ENCODE data around the gene CCL11. TPM values are rescaled to one million over a fixed set of nuclear protein-coding genes. Genes with fewer than 3 reads are reported as not detected.

CCL11 gene
- total and polyA plus RNA-seq, 3 experiments from 2014 or later: not detected

- H3K27me3 Mint-ChIP-seq: peaks cover 5 to 47% of the 10 kb centered on the region in 2 donors
- DNase-seq: no peak
- H3K36me3 Mint-ChIP-seq: no peaks in the 10 kb centered on the region
- no peak overlapping the region for H3K27ac Mint-ChIP-seq
- H3K4me3 ChIP-seq (ENCODE audit: low read length): no peak overlapping the region
- peaks cover 4% of the 10 kb centered on the region for H3K27me3 ChIP-seq (ENCODE audit: insufficient read depth, low read length, poor library complexity, severe bottlenecking)
- ChIA-PET POLR2A (no interaction called here), CTCF (no interaction called here)
- H3K27ac ChIP-seq (ENCODE audit: low read depth, low read length): no peak overlapping the region
- no peak overlapping the region for H3K4me3 Mint-ChIP-seq
- no peaks in the 10 kb centered on the region for H3K9me3 ChIP-seq (ENCODE audit: low read length)
- no peaks in the 10 kb centered on the region for H3K4me1 Mint-ChIP-seq
- no peaks in the 10 kb centered on the region for H3K9me3 Mint-ChIP-seq
- H3K4me1 ChIP-seq (ENCODE audit: insufficient read depth, low read length): no peaks in the 10 kb centered on the region
- no peaks in the 10 kb centered on the region for H3K36me3 ChIP-seq (ENCODE audit: insufficient read depth, low read length)
Observed at GRCh38 chr17:34260861-34261260, 24.7 kb upstream of the CCL11 start.

GRCh38 chr17:34261568-34262337, 23.8 kb upstream of the CCL11 start:
- Histone ChIP-seq H3K4me1 (ENCODE audit: insufficient read depth, low read length) (no peaks in the 10 kb centered on the region), H3K36me3 (ENCODE audit: insufficient read depth, low read length) (no peaks in the 10 kb centered on the region), H3K27ac (ENCODE audit: low read depth, low read length) (no peak overlapping the region), H3K4me3 (ENCODE audit: low read length) (no peak overlapping the region), H3K9me3 (ENCODE audit: low read length) (no peaks in the 10 kb centered on the region), H3K27me3 (ENCODE audit: insufficient read depth, low read length, poor library complexity, severe bottlenecking) (peaks cover 4% of the 10 kb centered on the region)
- Mint-ChIP-seq H3K9me3 (no peaks in the 10 kb centered on the region), H3K36me3 (no peaks in the 10 kb centered on the region), H3K27ac (no peak overlapping the region), H3K27me3 (peaks cover 5 to 49% of the 10 kb centered on the region in 2 donors), H3K4me1 (no peaks in the 10 kb centered on the region), H3K4me3 (no peak overlapping the region)
- CTCF ChIA-PET: no interaction called here
- POLR2A ChIA-PET: no interaction called here
- no peak for DNase-seq

- Histone ChIP-seq H3K27me3 (ENCODE audit: insufficient read depth, low read length, poor library complexity, severe bottlenecking) (no peaks in the 10 kb centered on the region), H3K4me3 (ENCODE audit: low read length) (no peak overlapping the region), H3K9me3 (ENCODE audit: low read length) (no peaks in the 10 kb centered on the region), H3K4me1 (ENCODE audit: insufficient read depth, low read length) (no peaks in the 10 kb centered on the region), H3K27ac (ENCODE audit: low read depth, low read length) (no peak overlapping the region), H3K36me3 (ENCODE audit: insufficient read depth, low read length) (no peaks in the 10 kb centered on the region)
- ChIA-PET POLR2A (no interaction called here), CTCF (no interaction called here)
- no peaks in the 10 kb centered on the region for H3K36me3 Mint-ChIP-seq
- no peak overlapping the region for H3K27ac Mint-ChIP-seq
- no peak for DNase-seq
- no peaks in the 10 kb centered on the region for H3K4me1 Mint-ChIP-seq
- no peaks in the 10 kb centered on the region for H3K9me3 Mint-ChIP-seq
- peaks cover 9 to 52% of the 10 kb centered on the region in 2 donors for H3K27me3 Mint-ChIP-seq
- H3K4me3 Mint-ChIP-seq: no peak overlapping the region
Observed at GRCh38 chr17:34265711-34266110, 19.8 kb upstream of the CCL11 start.

GRCh38 chr17:34269969-34270368, 15.6 kb upstream of the CCL11 start, which contains the start of gene CCL7:
Gene CCL7 (plus strand): TSS chr17:34270221. CDS start chr17:34270291, 70 bp downstream.
- no peaks in the 10 kb centered on the region for H3K9me3 ChIP-seq (ENCODE audit: low read length)
- POLR2A ChIA-PET: no interaction called here

GRCh38 chr17:34275881-34276280, 9.7 kb upstream of the CCL11 start:
- Mint-ChIP-seq H3K27me3 (peaks cover 25 to 65% of the 10 kb centered on the region in 2 donors), H3K27ac (no peak overlapping the region), H3K9me3 (no peaks in the 10 kb centered on the region), H3K36me3 (no peaks in the 10 kb centered on the region), H3K4me3 (no peak overlapping the region), H3K4me1 (no peaks in the 10 kb centered on the region)
- Histone ChIP-seq H3K27me3 (ENCODE audit: insufficient read depth, low read length, poor library complexity, severe bottlenecking) (peaks cover 3% of the 10 kb centered on the region), H3K27ac (ENCODE audit: low read depth, low read length) (no peak overlapping the region), H3K4me1 (ENCODE audit: insufficient read depth, low read length) (no peaks in the 10 kb centered on the region), H3K36me3 (ENCODE audit: insufficient read depth, low read length) (no peaks in the 10 kb centered on the region), H3K9me3 (ENCODE audit: low read length) (no peaks in the 10 kb centered on the region), H3K4me3 (ENCODE audit: low read length) (no peak overlapping the region)
- ChIA-PET CTCF (no interaction called here), POLR2A (no interaction called here)
- no peak for DNase-seq

More at GRCh38 chr17:34269969-34270368, 15.6 kb upstream of the CCL11 start, which contains the start of gene CCL7:
- Histone ChIP-seq H3K27ac (ENCODE audit: low read depth, low read length) (no peak within 1 kb of the TSS), H3K4me3 (ENCODE audit: low read length) (no peak within 1 kb of the TSS), H3K4me1 (ENCODE audit: insufficient read depth, low read length) (no peaks in the 10 kb centered on the region), H3K36me3 (ENCODE audit: insufficient read depth, low read length) (no peaks in the 10 kb centered on the region), H3K27me3 (ENCODE audit: insufficient read depth, low read length, poor library complexity, severe bottlenecking) (peaks cover 3% of the 10 kb centered on the region)
- Mint-ChIP-seq H3K4me3 (no peak within 1 kb of the TSS), H3K27ac (no peak within 1 kb of the TSS), H3K9me3 (no peaks in the 10 kb centered on the region), H3K27me3 (peaks cover 23 to 80% of the 10 kb centered on the region in 2 donors), H3K4me1 (no peaks in the 10 kb centered on the region), H3K36me3 (no peaks in the 10 kb centered on the region)
- no peak for DNase-seq
- CTCF ChIA-PET: no interaction called here

GRCh38 chr17:34276826-34277225, 8.7 kb upstream of the CCL11 start:
- H3K36me3 ChIP-seq (ENCODE audit: insufficient read depth, low read length): no peaks in the 10 kb centered on the region
- Mint-ChIP-seq H3K9me3 (no peaks in the 10 kb centered on the region), H3K27me3 (peaks cover 17 to 64% of the 10 kb centered on the region in 2 donors), H3K27ac (no peak overlapping the region), H3K4me1 (no peaks in the 10 kb centered on the region), H3K4me3 (no peak overlapping the region), H3K36me3 (no peaks in the 10 kb centered on the region)
- H3K27ac ChIP-seq (ENCODE audit: low read depth, low read length): no peak overlapping the region
- ChIA-PET CTCF (no interaction called here), POLR2A (no interaction called here)
- no peak overlapping the region for H3K4me3 ChIP-seq (ENCODE audit: low read length)
- H3K27me3 ChIP-seq (ENCODE audit: insufficient read depth, low read length, poor library complexity, severe bottlenecking): peaks cover 3% of the 10 kb centered on the region
- no peak for DNase-seq
- no peaks in the 10 kb centered on the region for H3K4me1 ChIP-seq (ENCODE audit: insufficient read depth, low read length)
- no peaks in the 10 kb centered on the region for H3K9me3 ChIP-seq (ENCODE audit: low read length)

- no peaks in the 10 kb centered on the region for H3K9me3 Mint-ChIP-seq
- H3K27ac Mint-ChIP-seq: no peak overlapping the region
- DNase-seq: no peak
- no peaks in the 10 kb centered on the region for H3K36me3 Mint-ChIP-seq
- H3K4me1 Mint-ChIP-seq: no peaks in the 10 kb centered on the region
- ChIA-PET CTCF (no interaction called here), POLR2A (no interaction called here)
- H3K27me3 ChIP-seq (ENCODE audit: insufficient read depth, low read length, poor library complexity, severe bottlenecking): no peaks in the 10 kb centered on the region
- H3K4me3 ChIP-seq (ENCODE audit: low read length): no peak overlapping the region
- no peaks in the 10 kb centered on the region for H3K4me1 ChIP-seq (ENCODE audit: insufficient read depth, low read length)
- H3K27ac ChIP-seq (ENCODE audit: low read depth, low read length): no peak overlapping the region
- no peaks in the 10 kb centered on the region for H3K9me3 ChIP-seq (ENCODE audit: low read length)
- H3K27me3 Mint-ChIP-seq: peaks cover 19 to 35% of the 10 kb centered on the region in 2 donors
- no peak overlapping the region for H3K4me3 Mint-ChIP-seq
- no peaks in the 10 kb centered on the region for H3K36me3 ChIP-seq (ENCODE audit: insufficient read depth, low read length)
Observed at GRCh38 chr17:34283571-34283970, 2.0 kb upstream of the CCL11 start.

GRCh38 chr17:34287875-34288274, 2.3 kb downstream of the CCL11 start:
- no peak overlapping the region for H3K27ac Mint-ChIP-seq
- no peaks in the 10 kb centered on the region for H3K9me3 ChIP-seq (ENCODE audit: low read length)
- H3K9me3 Mint-ChIP-seq: peaks cover 0 to 2% (median 0%) of the 10 kb centered on the region in 5 donors
- CTCF ChIA-PET: no interaction called here
- POLR2A ChIA-PET: no interaction called here
- H3K36me3 ChIP-seq (ENCODE audit: insufficient read depth, low read length): no peaks in the 10 kb centered on the region
- H3K4me3 Mint-ChIP-seq: no peak overlapping the region
- H3K4me1 Mint-ChIP-seq: no peaks in the 10 kb centered on the region
- no peak for DNase-seq
- H3K27ac ChIP-seq (ENCODE audit: low read depth, low read length): no peak overlapping the region
- no peaks in the 10 kb centered on the region for H3K27me3 ChIP-seq (ENCODE audit: insufficient read depth, low read length, poor library complexity, severe bottlenecking)
- H3K36me3 Mint-ChIP-seq: no peaks in the 10 kb centered on the region
- H3K27me3 Mint-ChIP-seq: peaks cover 15 to 18% of the 10 kb centered on the region in 2 donors
- no peaks in the 10 kb centered on the region for H3K4me1 ChIP-seq (ENCODE audit: insufficient read depth, low read length)
- H3K4me3 ChIP-seq (ENCODE audit: low read length): no peak overlapping the region

All from CD8-positive, alpha-beta memory T cell (primary cell).